Posterior vena cava (tissue), 2 donors: ENCODE data around the gene AFP. TPM values are rescaled to one million over a fixed set of nuclear protein-coding genes. Genes with fewer than 3 reads are reported as not detected.

Experiments
- DNase-seq: peaks from one replicate; pipeline ENCODE4 v3.0.0-alpha.2; 2020; ENCODE audit warnings: low spot score
- intact Hi-C, 2 donors: fragments of 100-400 bp; cut with DNase I; formaldehyde crosslinking; loops; one replicate each; pipeline versions ENCODE4 v1.14.1 to v1.14.2; 2022 to 2023
- total RNA-seq, 2 donors: library from RNA; stranded (reverse); fragmentation: NEBNext Ultra II Directional; extraction: Animal tissue kit (Norgen Biotek cat#: 25700); gene quantifications; one replicate each; pipeline ENCODE4 v1.2.1, GENCODE V29; 2021
- donor health status: DM: yes; HTN: yes; CAD: no.
- donor health status: DM: yes; HTN: yes; CAD: no.

The AFP gene
- total RNA-seq, 2 donors from 2014 or later: not detected

- no peak for DNase-seq
- intact Hi-C loops: no loop called here
Measured at GRCh38 chr4:73411731-73412414, 24.1 kb upstream of the AFP start.

GRCh38 chr4:73413294-73413755 is 22.7 kb upstream of the AFP start:
- DNase-seq: no peak
- intact Hi-C loops: no loop called here

- intact Hi-C loops: no loop called here
- DNase-seq: no peak
Measured at GRCh38 chr4:73414936-73415271, 21.1 kb upstream of the AFP start.

GRCh38 chr4:73415807-73416238 is 20.2 kb upstream of the AFP start:
- intact Hi-C loops: no loop called here

GRCh38 chr4:73416423-73417087 is 19.5 kb upstream of the AFP start:
- no peak for DNase-seq
- intact Hi-C loops: no loop called here

More at GRCh38 chr4:73415807-73416238, 20.2 kb upstream of the AFP start:
- no peak for DNase-seq

- intact Hi-C loops: no loop called here
- no peak for DNase-seq
Measured at GRCh38 chr4:73417342-73417741, 18.7 kb upstream of the AFP start.

- intact Hi-C loops: no loop called here
- no peak for DNase-seq
Measured at GRCh38 chr4:73417973-73418372, 18.0 kb upstream of the AFP start.

GRCh38 chr4:73418677-73419076 is 17.3 kb upstream of the AFP start:
- intact Hi-C loops: no loop called here
- no peak for DNase-seq

- DNase-seq: no peak
- intact Hi-C loops: no loop called here
Measured at GRCh38 chr4:73419106-73420038, 16.6 kb upstream of the AFP start.

- DNase-seq: no peak
- intact Hi-C loops: no loop called here
Measured at GRCh38 chr4:73420615-73421014, 15.4 kb upstream of the AFP start.

GRCh38 chr4:73421708-73422457 is 14.1 kb upstream of the AFP start:
- DNase-seq: no peak
- intact Hi-C loops: no loop called here

- no peak for DNase-seq
- intact Hi-C loops: no loop called here
Measured at GRCh38 chr4:73422458-73422752, 13.6 kb upstream of the AFP start.

GRCh38 chr4:73423184-73423583 is 12.8 kb upstream of the AFP start:
- intact Hi-C loops: no loop called here

GRCh38 chr4:73426666-73427065 is 9.4 kb upstream of the AFP start:
- intact Hi-C loops: no loop called here

More at GRCh38 chr4:73423184-73423583, 12.8 kb upstream of the AFP start:
- no peak for DNase-seq

GRCh38 chr4:73429118-73429517 is 6.9 kb upstream of the AFP start:
- DNase-seq: no peak
- intact Hi-C loops: no loop called here

More at GRCh38 chr4:73426666-73427065, 9.4 kb upstream of the AFP start:
- no peak for DNase-seq

GRCh38 chr4:73429826-73430587 is 6.0 kb upstream of the AFP start:
- intact Hi-C loops: no loop called here
- no peak for DNase-seq

- intact Hi-C loops: no loop called here
- no peak for DNase-seq
Measured at GRCh38 chr4:73431813-73432168, 4.2 kb upstream of the AFP start.

- DNase-seq: no peak
- intact Hi-C loops: no loop called here
Measured at GRCh38 chr4:73432169-73433000, 3.6 kb upstream of the AFP start.
